Measurements from ENCODE around the gene SETX.

SETX gene

GRCh38 chr9:132238992-132239391 lies 115.8 kb downstream of the SETX start:
- DNase-seq, result no peak

GRCh38 chr9:132238026-132238972 lies 116.5 kb downstream of the SETX start:
- no peak for DNase-seq

- no peak for DNase-seq
These were observed 117.3 kb downstream of the SETX start for GRCh38 chr9:132237481-132237880.

- no peak for DNase-seq
These were observed 118.0 kb downstream of the SETX start for GRCh38 chr9:132236662-132237311.

- DNase-seq, result peak; percentile 81
These were observed 118.7 kb downstream of the SETX start for GRCh38 chr9:132235894-132236661.

GRCh38 chr9:132235125-132235524 lies 119.7 kb downstream of the SETX start:
- no peak for DNase-seq

- no peak for DNase-seq
These were observed 120.3 kb downstream of the SETX start for GRCh38 chr9:132234535-132234934.

GRCh38 chr9:132233138-132233537 lies 121.6 kb downstream of the SETX start:
- DNase-seq, result no peak

GRCh38 chr9:132232522-132232921 lies 122.3 kb downstream of the SETX start:
- no peak for DNase-seq

- DNase-seq, result no peak
These were observed 123.6 kb downstream of the SETX start for GRCh38 chr9:132231019-132231701.

- DNase-seq, result peak; percentile 40
These were observed 124.2 kb downstream of the SETX start for GRCh38 chr9:132230605-132231004.

GRCh38 chr9:132228062-132228461 lies 126.7 kb downstream of the SETX start:
- DNase-seq, result no peak

- no peak for DNase-seq
These were observed 128.0 kb downstream of the SETX start for GRCh38 chr9:132226571-132227430.

- DNase-seq, result no peak
These were observed 130.1 kb downstream of the SETX start for GRCh38 chr9:132224645-132225044.

GRCh38 chr9:132221941-132222340 lies 132.8 kb downstream of the SETX start:
- no peak for DNase-seq

GRCh38 chr9:132218208-132218607 lies 136.6 kb downstream of the SETX start:
- DNase-seq, result no peak

- DNase-seq, result no peak
These were observed 137.7 kb downstream of the SETX start for GRCh38 chr9:132216861-132217619.

GRCh38 chr9:132214027-132214622 lies 140.7 kb downstream of the SETX start:
- peak; percentile 57 for DNase-seq

GRCh38 chr9:132211570-132211969 lies 143.2 kb downstream of the SETX start:
- DNase-seq, result no peak
